CD1c-positive myeloid dendritic cell (primary cell): ENCODE data around the gene UCKL1.

Experiments
- DNase-seq: peaks from one replicate; pipeline ENCODE4 v3.0.0-alpha.2; 2016; ENCODE audit errors: extremely low spot score

The UCKL1 gene

DNA sequence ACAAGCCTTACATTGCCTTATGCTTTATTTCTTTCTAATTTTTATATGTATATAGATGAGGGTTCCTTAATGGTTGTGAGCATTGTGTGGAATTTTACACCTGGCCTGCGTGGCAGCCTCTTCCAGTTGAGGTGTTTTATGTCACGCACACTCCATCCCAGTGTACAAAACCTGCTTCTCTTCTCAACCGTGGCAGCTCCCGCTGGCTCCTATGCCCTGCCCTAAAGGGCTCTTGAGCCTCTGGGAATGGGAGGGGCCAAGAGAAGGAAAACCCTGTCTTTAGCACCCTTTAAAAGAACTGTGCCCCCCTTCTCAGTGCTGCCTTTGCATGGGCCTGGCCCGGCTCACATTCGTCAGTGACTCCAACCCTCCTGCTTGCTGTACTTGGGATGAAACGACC, 65.6 kb downstream of the UCKL1 start:
- DNase-seq: no peak

DNA sequence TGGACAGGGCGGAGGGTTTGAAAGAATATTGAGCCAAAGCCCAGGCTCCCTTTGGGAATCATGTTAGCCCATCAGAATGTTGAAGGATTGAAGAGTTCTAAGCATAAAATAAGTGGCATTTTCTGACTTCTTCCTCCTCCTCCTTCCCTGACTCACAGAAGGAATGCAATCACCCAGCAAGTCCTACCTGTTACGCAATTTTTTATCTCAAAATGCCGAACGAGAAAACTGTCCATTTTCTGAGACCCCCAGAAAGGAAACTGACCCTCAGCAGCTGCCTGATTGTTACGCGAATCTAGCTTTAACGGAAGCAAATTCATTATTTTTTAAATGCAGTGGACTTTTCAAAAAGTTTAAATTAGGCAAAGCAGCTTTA, 66.0 kb downstream of the UCKL1 start:
- no peak for DNase-seq
